T-helper 2 cell treated with Interferon-gamma antibody and Interleukin-4, amounts not matched to agents 5 μg/mL and 100 μg/mL, for 36 hours (primary cell): ENCODE data around the gene ISL1.
A peak's percentile ranks its signal among the peaks of the same experiment; 100 is the strongest.

Experiments
- DNase-seq: peaks from one replicate; pipeline ENCODE4 v3.0.0; 2021; ENCODE audit warnings: low spot score
- H3K27ac Mint-ChIP-seq: one replicate; pipeline ENCODE4 v1.8.0; 2021; ENCODE audit warnings: mild to moderate bottlenecking, mixed read lengths
- H3K27me3 Mint-ChIP-seq: one replicate; pipeline ENCODE4 v1.8.0; 2021; ENCODE audit warnings: low read depth, mixed read lengths
- H3K36me3 Mint-ChIP-seq: one replicate; pipeline ENCODE4 v1.8.0; 2021; ENCODE audit warnings: low read depth, mixed read lengths
- H3K4me1 Mint-ChIP-seq: one replicate; pipeline ENCODE4 v1.8.0; 2021; ENCODE audit warnings: low read depth, mixed read lengths
- H3K4me3 Mint-ChIP-seq: one replicate; pipeline ENCODE4 v1.8.0; 2022; ENCODE audit warnings: mild to moderate bottlenecking, moderate library complexity, mixed read lengths
- H3K9me3 Mint-ChIP-seq: one replicate; pipeline ENCODE4 v1.8.0; 2021; ENCODE audit warnings: mixed read lengths

The ISL1 gene

DNA sequence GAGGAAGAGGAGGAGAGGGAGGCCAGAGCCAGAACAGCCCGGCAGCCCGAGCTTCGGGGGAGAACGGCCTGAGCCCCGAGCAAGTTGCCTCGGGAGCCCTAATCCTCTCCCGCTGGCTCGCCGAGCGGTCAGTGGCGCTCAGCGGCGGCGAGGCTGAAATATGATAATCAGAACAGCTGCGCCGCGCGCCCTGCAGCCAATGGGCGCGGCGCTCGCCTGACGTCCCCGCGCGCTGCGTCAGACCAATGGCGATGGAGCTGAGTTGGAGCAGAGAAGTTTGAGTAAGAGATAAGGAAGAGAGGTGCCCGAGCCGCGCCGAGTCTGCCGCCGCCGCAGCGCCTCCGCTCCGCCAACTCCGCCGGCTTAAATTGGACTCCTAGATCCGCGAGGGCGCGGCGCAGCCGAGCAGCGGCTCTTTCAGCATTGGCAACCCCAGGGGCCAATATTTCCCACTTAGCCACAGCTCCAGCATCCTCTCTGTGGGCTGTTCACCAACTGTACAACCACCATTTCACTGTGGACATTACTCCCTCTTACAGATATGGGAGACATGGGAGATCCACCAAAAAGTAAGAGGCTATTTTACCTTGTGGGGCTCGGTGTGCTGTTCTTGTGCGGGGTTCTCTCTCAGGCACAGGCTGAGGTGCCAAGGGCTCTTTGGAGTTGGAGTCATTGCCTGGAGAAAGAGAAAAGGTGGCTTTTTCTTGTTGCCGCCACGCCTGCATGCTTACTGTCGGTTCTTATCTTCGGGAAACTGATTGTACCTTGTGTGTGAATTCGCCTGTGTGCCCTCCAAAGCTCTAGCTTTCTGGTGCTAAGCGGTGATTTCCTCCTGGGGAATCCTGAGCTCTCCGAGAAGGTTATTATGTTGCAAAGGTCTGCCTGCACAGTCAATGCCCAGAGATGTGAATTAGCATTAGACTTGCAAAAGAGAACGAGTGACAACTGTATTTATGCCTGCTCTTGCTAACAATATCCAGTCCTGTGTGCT is at the start of gene ISL1:
ISL1 (plus strand) TSS at position 318 of the 991 bp plus-strand sequence; CDS start at position 542, 224 bp downstream.
- Mint-ChIP-seq H3K27me3 (peaks cover 98% of the 10 kb centered on the region), H3K9me3 (no peaks in the 10 kb centered on the region), H3K4me1 (peaks cover 9% of the 10 kb centered on the region), H3K27ac (peak within 1 kb of the TSS; percentile 31), H3K4me3 (peak within 1 kb of the TSS; percentile 57), H3K36me3 (no peaks in the 10 kb centered on the region)
- DNase-seq: no peak

DNA sequence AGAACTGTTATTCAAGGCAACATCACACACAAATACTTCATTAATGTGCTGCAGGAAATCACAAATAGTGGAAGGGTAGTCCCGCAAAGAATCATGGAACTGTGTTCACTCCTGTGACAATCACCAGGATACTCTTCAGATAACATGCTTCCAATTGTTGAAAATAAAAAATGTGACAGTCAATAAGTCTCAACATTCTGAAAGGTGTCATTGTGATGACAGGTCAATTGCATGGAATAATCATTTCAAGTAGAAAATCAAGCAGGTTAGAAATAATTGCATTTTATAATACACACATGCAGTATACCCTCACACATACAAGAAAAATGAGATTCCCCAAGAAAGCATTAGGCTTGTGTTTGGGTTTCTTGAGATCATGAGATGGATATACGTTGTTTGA is 46.4 kb upstream of the ISL1 start:
- no peaks in the 10 kb centered on the region for H3K4me1 Mint-ChIP-seq
- no peak overlapping the region for H3K4me3 Mint-ChIP-seq
- H3K36me3 Mint-ChIP-seq: no peaks in the 10 kb centered on the region
- H3K27me3 Mint-ChIP-seq: no peaks in the 10 kb centered on the region
- no peak for DNase-seq
- peaks cover 18% of the 10 kb centered on the region for H3K9me3 Mint-ChIP-seq
- no peak overlapping the region for H3K27ac Mint-ChIP-seq

DNA sequence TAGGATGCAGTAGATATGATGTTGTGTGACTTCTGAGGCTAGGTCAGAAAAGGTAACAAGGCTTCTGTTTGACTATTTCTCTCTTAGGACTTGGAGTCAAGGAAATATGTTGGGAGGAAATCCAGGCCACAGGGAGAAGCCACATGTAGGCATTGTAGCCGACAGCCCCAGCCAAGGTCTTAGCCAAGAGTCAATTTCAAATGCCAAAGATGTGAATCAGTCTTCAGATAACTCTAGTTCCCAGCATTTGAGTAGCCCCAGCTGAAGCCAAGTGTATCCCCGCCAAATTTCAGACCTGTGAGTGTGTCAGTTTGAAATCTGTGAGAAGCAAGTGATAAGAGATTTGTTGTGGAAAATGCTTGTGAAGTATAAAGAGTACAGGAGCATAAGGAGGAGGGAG is 38.1 kb upstream of the ISL1 start:
- DNase-seq: no peak
- Mint-ChIP-seq H3K27ac (no peak overlapping the region), H3K4me3 (no peak overlapping the region), H3K9me3 (peaks cover 32% of the 10 kb centered on the region), H3K27me3 (no peaks in the 10 kb centered on the region), H3K4me1 (no peaks in the 10 kb centered on the region), H3K36me3 (no peaks in the 10 kb centered on the region)

DNA sequence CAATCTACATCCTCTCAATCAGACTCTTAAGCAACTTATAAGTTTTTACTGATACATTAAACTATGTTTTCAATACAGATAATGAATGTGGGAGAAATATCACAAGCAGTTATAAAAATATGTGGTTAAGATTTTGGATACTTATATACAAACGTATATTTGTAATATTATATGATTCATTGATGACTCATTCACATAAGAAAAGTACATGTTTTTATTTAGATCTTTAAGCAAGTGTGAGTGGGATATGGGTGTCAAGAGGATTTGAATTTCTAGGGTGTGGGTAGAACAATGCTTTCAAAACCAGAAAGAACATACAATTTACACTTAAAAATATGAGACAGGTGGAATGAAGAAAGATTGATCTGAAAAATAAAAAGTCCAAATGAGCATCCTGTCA is 36.1 kb upstream of the ISL1 start:
- no peak for DNase-seq
- Mint-ChIP-seq H3K27me3 (no peaks in the 10 kb centered on the region), H3K4me1 (no peaks in the 10 kb centered on the region), H3K9me3 (peaks cover 24% of the 10 kb centered on the region), H3K27ac (no peak overlapping the region), H3K4me3 (no peak overlapping the region), H3K36me3 (no peaks in the 10 kb centered on the region)

GRCh38 chr5:51347704-51348103 is 35.5 kb upstream of the ISL1 start:
- Mint-ChIP-seq H3K36me3 (no peaks in the 10 kb centered on the region), H3K27ac (no peak overlapping the region), H3K27me3 (no peaks in the 10 kb centered on the region), H3K9me3 (peaks cover 24% of the 10 kb centered on the region), H3K4me3 (no peak overlapping the region), H3K4me1 (no peaks in the 10 kb centered on the region)
- DNase-seq: no peak

DNA sequence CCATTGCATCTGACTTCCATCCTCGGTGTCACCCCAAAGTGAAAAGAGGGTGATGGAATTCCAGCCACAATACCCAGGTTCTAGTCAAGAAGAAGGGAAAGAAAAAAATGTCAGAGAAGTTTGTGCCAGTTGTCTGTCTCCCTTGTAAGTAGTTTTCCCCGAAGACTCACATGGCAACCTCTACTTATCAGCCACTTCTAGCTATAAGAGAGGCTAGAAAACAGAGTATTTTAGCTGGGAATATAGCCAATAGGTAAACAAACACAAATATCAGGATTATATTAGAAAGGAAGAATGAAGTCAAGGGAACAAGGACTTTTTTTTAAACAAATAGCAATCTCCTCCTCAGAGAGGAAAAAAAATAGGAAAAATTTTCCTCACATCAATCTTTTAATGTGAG is 12.2 kb upstream of the ISL1 start:
- Mint-ChIP-seq H3K27me3 (peaks cover 3% of the 10 kb centered on the region), H3K9me3 (no peaks in the 10 kb centered on the region), H3K27ac (no peak overlapping the region), H3K36me3 (no peaks in the 10 kb centered on the region), H3K4me1 (no peaks in the 10 kb centered on the region), H3K4me3 (no peak overlapping the region)
- no peak for DNase-seq

GRCh38 chr5:51373880-51374523 is 9.2 kb upstream of the ISL1 start:
- Mint-ChIP-seq H3K9me3 (no peaks in the 10 kb centered on the region), H3K27ac (no peak overlapping the region), H3K36me3 (no peaks in the 10 kb centered on the region), H3K4me1 (no peaks in the 10 kb centered on the region), H3K27me3 (peaks cover 30% of the 10 kb centered on the region), H3K4me3 (no peak overlapping the region)
- DNase-seq: no peak

- H3K4me3 Mint-ChIP-seq: no peak overlapping the region
- H3K27ac Mint-ChIP-seq: no peak overlapping the region
- H3K9me3 Mint-ChIP-seq: no peaks in the 10 kb centered on the region
- H3K27me3 Mint-ChIP-seq: peaks cover 41% of the 10 kb centered on the region
- no peaks in the 10 kb centered on the region for H3K36me3 Mint-ChIP-seq
- no peak for DNase-seq
- H3K4me1 Mint-ChIP-seq: peaks cover 3% of the 10 kb centered on the region
These were observed 8.2 kb upstream of the ISL1 start for GRCh38 chr5:51375084-51375483.

- Mint-ChIP-seq H3K36me3 (no peaks in the 10 kb centered on the region), H3K9me3 (no peaks in the 10 kb centered on the region), H3K4me1 (peaks cover 6% of the 10 kb centered on the region), H3K4me3 (no peak overlapping the region), H3K27me3 (peaks cover 55% of the 10 kb centered on the region), H3K27ac (no peak overlapping the region)
- DNase-seq: no peak
These were observed 6.7 kb upstream of the ISL1 start for GRCh38 chr5:51376509-51376908.

DNA sequence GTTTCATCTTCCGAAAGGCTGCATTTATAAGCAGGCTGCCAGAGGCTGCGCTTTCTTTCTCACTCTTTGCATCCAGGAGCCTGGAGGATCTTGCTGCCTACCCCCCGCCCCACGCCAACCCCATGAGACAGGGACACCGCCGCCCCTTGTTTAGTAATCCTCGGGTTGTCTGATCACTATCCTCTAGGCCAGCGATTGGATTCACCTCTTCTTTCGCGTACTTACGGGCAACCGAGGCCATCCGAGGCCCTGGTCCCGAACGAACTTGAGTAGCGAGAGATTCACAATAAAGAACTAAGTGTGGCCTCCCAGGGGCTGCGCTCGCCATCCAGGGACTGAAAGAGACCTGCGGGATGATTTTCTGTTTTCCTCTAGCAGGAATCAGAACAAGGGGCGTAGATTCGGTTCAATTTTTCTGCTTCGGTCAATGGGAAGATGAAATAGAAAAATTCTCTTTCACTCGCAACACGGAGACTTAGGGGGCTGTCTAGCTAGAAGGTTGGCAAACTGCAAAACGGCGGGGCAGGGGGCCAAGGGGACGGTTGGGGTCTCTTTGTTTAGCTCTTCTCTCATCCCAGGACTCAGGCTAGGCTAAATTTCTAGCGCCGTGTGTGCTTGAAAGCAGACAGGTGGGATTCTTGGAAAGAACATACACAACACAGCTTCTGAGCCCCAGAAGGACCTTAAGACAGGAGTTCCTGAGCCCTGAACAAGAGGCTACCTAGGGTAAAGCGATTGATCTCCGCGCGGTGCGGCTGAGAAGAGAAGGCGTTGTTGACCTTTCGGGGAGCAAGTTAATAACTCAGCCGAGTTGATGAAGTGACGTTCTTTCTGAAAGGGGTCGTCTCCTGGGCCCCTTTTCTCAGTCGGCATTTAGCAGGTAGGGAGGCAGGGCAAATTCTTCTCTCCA is 5.8 kb upstream of the ISL1 start:
- Mint-ChIP-seq H3K27me3 (peaks cover 64% of the 10 kb centered on the region), H3K4me3 (no peak overlapping the region), H3K27ac (peak overlapping the region; percentile 41), H3K36me3 (no peaks in the 10 kb centered on the region), H3K4me1 (peaks cover 9% of the 10 kb centered on the region), H3K9me3 (no peaks in the 10 kb centered on the region)
- no peak for DNase-seq

GRCh38 chr5:51378061-51378409 is 5.2 kb upstream of the ISL1 start:
- Mint-ChIP-seq H3K27ac (no peak overlapping the region), H3K27me3 (peaks cover 69% of the 10 kb centered on the region), H3K36me3 (no peaks in the 10 kb centered on the region), H3K9me3 (no peaks in the 10 kb centered on the region), H3K4me3 (no peak overlapping the region), H3K4me1 (peaks cover 9% of the 10 kb centered on the region)
- no peak for DNase-seq

DNA sequence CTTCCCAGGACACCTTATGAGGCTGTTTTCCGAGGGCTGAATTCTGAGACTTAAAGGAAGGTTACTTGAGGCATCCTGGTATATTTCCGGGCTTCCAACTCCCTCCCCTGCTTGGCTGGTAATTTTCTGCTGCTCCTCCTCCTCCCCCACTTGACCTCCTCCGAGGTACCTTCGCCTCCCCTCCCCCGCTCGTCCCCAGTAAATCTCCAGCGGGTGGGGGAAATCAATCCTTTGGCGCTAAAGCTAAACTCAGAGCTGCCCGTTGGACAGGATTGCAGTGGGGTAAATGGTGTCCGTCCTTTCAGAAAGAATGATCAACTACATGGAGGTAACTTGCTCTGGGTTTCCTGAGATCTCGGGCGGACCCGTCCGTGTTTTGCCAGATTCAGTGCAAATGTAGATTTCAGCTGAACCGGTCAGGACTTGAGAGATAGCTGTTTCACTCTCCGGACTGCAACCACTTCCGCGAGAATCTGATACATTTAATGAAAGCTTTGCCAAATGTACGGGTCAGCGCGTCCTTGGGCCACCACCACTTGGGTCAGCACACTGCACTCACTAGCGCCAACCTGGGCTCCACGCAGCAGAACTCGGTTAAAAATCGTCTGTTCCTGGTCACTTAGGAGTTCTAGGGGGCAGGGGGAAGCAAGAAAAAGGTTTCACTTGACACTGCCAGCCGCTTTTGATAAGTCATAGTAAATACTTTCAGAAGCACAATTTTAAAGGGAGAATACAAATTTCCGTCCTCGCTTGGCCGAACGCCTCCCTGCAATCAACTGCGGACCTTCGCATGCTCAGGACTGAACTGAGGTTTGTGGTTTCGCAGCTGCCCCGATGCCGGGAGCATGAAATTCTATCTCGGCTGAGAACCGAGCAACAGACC is 4.6 kb upstream of the ISL1 start:
- Mint-ChIP-seq H3K27me3 (peaks cover 76% of the 10 kb centered on the region), H3K4me3 (no peak overlapping the region), H3K27ac (no peak overlapping the region), H3K9me3 (no peaks in the 10 kb centered on the region), H3K4me1 (peaks cover 9% of the 10 kb centered on the region), H3K36me3 (no peaks in the 10 kb centered on the region)
- DNase-seq: no peak

DNA sequence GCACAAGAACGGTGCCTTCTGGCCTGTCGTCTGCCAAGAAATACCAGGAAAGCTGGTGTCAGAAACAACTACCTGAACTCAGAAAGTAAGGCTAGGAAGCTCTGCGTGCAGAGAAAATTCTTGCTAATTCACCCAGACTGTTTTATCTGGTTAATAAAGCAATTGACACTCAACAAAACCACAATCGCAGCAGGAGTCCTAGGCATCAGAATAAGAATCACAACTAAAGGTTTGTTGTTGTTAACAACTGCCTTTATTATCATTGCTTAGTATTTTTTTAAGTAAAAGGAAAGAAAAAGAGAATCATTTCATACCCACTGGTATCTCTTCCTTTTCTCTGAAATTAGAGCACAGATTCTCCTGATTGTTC is 3.9 kb upstream of the ISL1 start:
- Mint-ChIP-seq H3K27ac (no peak overlapping the region), H3K36me3 (no peaks in the 10 kb centered on the region), H3K4me1 (peaks cover 9% of the 10 kb centered on the region), H3K9me3 (no peaks in the 10 kb centered on the region), H3K27me3 (peaks cover 82% of the 10 kb centered on the region), H3K4me3 (no peak overlapping the region)
- no peak for DNase-seq
